Suprapubic skin (tissue), 4 donors: ENCODE results near the gene SCNM1.

Experiments used
- POLR2A ChIP-seq, 2 donors: fragments of 450-650 bp; IDR thresholded peaks; one replicate each; pipeline ENCODE4 v1.6.1; 2017; ENCODE audit warnings: antibody characterized with exemption in 2 of 2, mild to moderate bottlenecking in 2 of 2, moderate library complexity in 2 of 2
- POLR2AphosphoS5 ChIP-seq, 3 donors: sonication (generic); formaldehyde crosslinking; IDR thresholded peaks; one replicate each; pipeline ENCODE4 v1.6.1; 2017; ENCODE audit warnings: antibody characterized with exemption in 3 of 3
- TF ChIP-seq, protein P1 (sequence below), 2 donors: fragments of 200-600 bp in 1 of 2; fragments of 450-650 bp in 1 of 2; sonication (generic) in 1 of 2; IDR thresholded peaks; one replicate each; pipeline ENCODE4 v1.5.1; 2016 to 2019; ENCODE audit warnings: antibody characterized with exemption in 2 of 2, mild to moderate bottlenecking in 1 of 2, moderate library complexity in 1 of 2

DNA sequence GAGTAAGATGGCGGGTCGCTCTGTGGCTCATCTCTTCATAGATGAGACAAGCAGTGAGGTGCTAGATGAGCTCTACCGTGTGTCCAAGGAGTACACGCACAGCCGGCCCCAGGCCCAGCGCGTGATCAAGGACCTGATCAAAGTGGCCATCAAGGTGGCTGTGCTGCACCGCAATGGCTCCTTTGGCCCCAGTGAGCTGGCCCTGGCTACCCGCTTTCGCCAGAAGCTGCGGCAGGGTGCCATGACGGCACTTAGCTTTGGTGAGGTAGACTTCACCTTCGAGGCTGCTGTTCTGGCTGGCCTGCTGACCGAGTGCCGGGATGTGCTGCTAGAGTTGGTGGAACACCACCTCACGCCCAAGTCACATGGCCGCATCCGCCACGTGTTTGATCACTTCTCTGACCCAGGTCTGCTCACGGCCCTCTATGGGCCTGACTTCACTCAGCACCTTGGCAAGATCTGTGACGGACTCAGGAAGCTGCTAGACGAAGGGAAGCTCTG is 7.1 kb upstream of the SCNM1 start:
- TF ChIP-seq, protein P1, sequence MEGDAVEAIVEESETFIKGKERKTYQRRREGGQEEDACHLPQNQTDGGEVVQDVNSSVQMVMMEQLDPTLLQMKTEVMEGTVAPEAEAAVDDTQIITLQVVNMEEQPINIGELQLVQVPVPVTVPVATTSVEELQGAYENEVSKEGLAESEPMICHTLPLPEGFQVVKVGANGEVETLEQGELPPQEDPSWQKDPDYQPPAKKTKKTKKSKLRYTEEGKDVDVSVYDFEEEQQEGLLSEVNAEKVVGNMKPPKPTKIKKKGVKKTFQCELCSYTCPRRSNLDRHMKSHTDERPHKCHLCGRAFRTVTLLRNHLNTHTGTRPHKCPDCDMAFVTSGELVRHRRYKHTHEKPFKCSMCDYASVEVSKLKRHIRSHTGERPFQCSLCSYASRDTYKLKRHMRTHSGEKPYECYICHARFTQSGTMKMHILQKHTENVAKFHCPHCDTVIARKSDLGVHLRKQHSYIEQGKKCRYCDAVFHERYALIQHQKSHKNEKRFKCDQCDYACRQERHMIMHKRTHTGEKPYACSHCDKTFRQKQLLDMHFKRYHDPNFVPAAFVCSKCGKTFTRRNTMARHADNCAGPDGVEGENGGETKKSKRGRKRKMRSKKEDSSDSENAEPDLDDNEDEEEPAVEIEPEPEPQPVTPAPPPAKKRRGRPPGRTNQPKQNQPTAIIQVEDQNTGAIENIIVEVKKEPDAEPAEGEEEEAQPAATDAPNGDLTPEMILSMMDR (IDR thresholded peaks at IDR 0.05) = no peak
- TF ChIP-seq POLR2A (IDR thresholded peaks at IDR 0.05) (no peak), POLR2AphosphoS5 (IDR thresholded peaks at IDR 0.05) (no peak)
